ENCODE measurements around the gene MEGF6.

- no peak for TF ChIP-seq CTCF (conservative IDR thresholded peaks at IDR 0.05)
- TF ChIP-seq ZFX (IDR thresholded peaks at IDR 0.05), result no peak
Measured at GRCh38 chr1:3612123-3612522, 815 bp upstream of the MEGF6 start.
